HG02981 (cell line): Measurements from ENCODE around the gene NEDD9.

Experiments
- ATAC-seq: cut with Tn5 transposase; IDR thresholded peaks from one replicate; pipeline ENCODE4 v1.9.1; 2021; ENCODE audit warnings: mild to moderate bottlenecking, moderate library complexity; ENCODE audit not compliant: unreplicated experiment

NEDD9 gene

DNA sequence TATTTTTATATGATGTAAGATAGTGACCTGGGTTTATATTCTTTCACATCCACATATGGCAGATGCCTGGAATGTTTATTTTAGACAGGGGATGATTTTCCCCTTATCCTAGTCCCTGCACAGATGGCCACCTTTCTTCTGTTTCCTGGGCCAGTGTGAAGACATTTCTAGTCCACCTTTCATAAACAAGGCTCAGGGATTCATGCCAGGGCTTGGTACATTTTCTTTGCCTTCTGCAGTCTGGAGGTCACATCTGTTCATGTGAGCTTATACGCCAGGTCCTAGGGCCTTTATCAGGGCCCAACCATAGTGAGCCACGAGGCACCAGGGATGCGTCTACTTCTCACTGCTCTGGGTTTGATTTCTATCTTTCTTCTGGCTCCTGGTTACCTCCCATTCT lies 82.9 kb downstream of the NEDD9 start:
- ATAC-seq, result no peak

GRCh38 chr6:11146117-11146826 lies 86.2 kb downstream of the NEDD9 start:
- no peak for ATAC-seq

DNA sequence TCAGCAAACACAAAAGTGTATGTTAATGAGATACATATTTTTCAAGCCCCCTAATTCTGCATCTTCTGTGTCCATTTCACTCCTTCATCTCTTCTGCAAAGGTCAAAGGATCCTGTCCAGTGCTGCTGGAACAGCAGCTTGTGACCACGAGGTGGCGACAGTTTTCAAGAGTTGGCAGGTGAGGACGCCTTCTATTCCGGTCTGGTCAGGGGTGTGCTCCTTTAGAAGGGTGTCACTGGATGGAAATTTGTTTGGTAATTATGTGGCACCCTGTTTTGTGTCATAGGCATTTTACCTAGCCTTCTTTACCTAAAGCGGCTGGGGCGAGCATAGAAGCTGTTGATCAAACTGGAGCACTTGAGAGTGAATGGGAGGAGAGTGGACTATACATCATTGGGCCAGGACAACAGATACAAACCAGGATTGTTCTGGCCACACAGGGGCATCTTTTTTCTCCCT lies 88.0 kb downstream of the NEDD9 start:
- ATAC-seq, result peak; percentile 84

- ATAC-seq, result no peak
Observed at GRCh38 chr6:11143394-11144371, 88.8 kb downstream of the NEDD9 start.

DNA sequence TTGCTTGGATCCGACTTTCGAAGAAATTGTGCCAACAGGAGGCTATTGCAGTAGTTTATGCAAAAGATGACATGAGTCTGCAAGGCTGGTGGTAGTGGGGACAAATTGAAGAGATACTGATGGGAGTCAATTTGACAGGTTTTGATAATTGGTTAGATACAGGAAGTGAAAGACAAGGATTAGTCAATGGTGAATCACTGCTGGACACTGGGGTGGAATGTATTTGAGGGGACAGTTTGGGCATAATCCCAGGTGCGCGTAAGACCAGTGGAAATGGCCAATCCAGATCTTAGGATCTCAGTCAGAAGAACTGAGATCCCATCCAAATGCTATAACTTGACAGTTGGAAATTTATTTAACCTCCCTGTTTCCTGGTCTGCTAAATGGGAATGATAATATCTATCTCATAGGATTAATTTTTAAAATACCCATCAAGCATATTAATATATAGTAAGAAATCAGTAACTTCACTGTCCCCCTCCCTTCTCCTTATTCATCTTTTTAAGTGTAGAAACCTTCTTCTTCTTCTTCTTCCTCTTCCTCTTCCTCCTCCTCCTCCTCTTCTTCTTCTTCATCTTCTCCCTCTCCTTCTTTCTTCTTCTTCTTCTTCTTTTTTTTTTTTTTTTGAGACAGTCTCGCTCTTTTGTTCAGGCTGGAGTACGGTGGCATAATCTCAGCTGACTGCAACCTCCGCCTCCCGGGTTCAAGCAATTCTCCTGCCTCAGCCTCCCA lies 90.0 kb downstream of the NEDD9 start:
- no peak for ATAC-seq

DNA sequence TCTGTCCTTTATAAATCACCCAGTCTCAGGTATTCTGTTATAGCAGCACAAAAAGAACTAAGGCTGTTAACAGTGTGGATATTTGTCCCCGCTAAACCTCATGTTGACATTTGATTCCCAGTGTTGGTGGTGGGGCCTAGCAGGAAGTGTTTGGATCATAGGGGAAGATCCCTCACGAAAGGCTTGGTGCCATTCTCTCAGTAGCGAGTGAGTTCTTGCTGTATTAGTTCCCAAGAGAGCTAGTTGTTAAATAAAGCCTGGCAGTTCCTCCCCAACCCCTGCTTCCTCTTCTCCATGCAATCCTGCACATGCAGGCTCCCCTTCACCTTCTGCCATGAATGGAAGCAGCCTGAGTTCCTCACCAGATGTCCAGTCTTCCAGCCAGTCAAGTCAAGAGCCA lies 91.2 kb downstream of the NEDD9 start:
- ATAC-seq, result no peak

GRCh38 chr6:11140056-11140455 lies 92.4 kb downstream of the NEDD9 start:
- ATAC-seq, result no peak

- no peak for ATAC-seq
Observed at GRCh38 chr6:11139051-11139960, 93.2 kb downstream of the NEDD9 start.

DNA sequence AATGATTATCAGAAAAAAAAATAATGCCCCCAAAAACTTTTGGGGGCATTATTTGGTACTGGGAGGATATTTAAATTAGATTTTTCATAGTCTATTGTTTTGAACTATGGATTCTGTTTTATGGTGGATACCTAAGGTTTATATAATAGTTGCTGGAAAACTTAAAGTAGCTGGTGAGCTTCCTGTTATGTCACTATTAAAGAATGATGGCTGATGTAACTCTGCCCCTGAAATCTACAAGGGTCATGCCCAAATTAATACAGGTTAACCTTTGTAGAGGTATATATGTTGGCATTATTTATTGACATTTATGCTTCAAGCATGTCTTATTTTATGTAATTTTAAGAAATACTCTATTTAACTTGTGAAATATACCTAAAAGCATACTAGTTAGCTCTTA lies 95.7 kb downstream of the NEDD9 start:
- no peak for ATAC-seq
